Mesothelial cell of epicardium (in vitro differentiated cells): Measurements from ENCODE around the gene ACACA. TPM values are rescaled to one million over a fixed set of nuclear protein-coding genes. Genes with fewer than 3 reads are reported as not detected.

Experiments used
- DNase-seq, 2 experiments: peaks; one replicate each; pipeline ENCODE4 v3.0.0; 2021; ENCODE audit warnings: low spot score in 2 of 2; ENCODE audit not compliant: unreplicated experiment in 2 of 2
- H3K27ac Mint-ChIP-seq: 2 replicates; pipeline ENCODE4 v1.8.0; 2021; ENCODE audit warnings: mixed read lengths
- H3K27me3 Mint-ChIP-seq: 2 replicates; pipeline ENCODE4 v1.8.0; 2021; ENCODE audit warnings: low read depth, mixed read lengths
- H3K36me3 Mint-ChIP-seq: 2 replicates; pipeline ENCODE4 v1.8.0; 2021; ENCODE audit warnings: mixed read lengths
- H3K4me1 Mint-ChIP-seq: 2 replicates; pipeline ENCODE4 v1.8.0; 2021; ENCODE audit warnings: mixed read lengths
- H3K4me3 Mint-ChIP-seq: 2 replicates; pipeline ENCODE4 v1.8.0; 2021; ENCODE audit warnings: mild to moderate bottlenecking, moderate library complexity, mixed read lengths
- H3K9me3 Mint-ChIP-seq: 2 replicates; pipeline ENCODE4 v1.8.0; 2021; ENCODE audit warnings: mixed read lengths
- total RNA-seq: library from RNA; stranded (reverse); gene quantifications from 3 replicates; pipeline ENCODE4 v1.2.1, GENCODE V29; 2021
- TF ChIP-seq, protein P1 (sequence below): fragments of 200-600 bp; sonication (generic); IDR thresholded peaks from one replicate; pipeline ENCODE4 v1.5.0; 2021; ENCODE audit warnings: antibody characterized with exemption; ENCODE audit not compliant: unreplicated experiment

ACACA gene
- total RNA-seq, 1 donor from 2014 or later: 127 TPM

DNA sequence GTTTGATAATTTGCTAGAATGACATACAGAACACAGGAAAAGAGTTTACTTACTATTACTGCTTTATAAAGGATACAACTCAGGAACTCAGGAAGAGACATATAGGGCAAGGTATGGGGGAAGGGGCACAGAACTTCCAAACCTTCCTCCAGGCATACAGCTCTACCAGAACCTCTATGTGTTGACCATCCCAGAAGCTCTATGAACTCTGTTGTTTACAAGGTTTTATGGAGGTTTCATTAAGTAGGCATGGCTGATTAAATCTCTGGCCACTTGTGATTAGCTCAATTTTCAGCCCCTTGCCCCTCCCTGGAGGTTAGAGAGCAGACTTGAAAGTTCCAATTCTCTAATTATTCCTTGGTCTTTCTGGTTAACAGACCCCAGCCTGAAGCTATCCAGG, 91.0 kb downstream of the ACACA start:
- no peak overlapping the region for H3K4me3 Mint-ChIP-seq
- H3K27me3 Mint-ChIP-seq: no peaks in the 10 kb centered on the region
- peaks cover 3% of the 10 kb centered on the region for H3K9me3 Mint-ChIP-seq
- peaks cover 20% of the 10 kb centered on the region for H3K36me3 Mint-ChIP-seq
- TF ChIP-seq, protein P1, sequence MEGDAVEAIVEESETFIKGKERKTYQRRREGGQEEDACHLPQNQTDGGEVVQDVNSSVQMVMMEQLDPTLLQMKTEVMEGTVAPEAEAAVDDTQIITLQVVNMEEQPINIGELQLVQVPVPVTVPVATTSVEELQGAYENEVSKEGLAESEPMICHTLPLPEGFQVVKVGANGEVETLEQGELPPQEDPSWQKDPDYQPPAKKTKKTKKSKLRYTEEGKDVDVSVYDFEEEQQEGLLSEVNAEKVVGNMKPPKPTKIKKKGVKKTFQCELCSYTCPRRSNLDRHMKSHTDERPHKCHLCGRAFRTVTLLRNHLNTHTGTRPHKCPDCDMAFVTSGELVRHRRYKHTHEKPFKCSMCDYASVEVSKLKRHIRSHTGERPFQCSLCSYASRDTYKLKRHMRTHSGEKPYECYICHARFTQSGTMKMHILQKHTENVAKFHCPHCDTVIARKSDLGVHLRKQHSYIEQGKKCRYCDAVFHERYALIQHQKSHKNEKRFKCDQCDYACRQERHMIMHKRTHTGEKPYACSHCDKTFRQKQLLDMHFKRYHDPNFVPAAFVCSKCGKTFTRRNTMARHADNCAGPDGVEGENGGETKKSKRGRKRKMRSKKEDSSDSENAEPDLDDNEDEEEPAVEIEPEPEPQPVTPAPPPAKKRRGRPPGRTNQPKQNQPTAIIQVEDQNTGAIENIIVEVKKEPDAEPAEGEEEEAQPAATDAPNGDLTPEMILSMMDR: no peak
- H3K27ac Mint-ChIP-seq: no peak overlapping the region
- no peak for DNase-seq
- H3K4me1 Mint-ChIP-seq: peaks cover 1% of the 10 kb centered on the region

DNA sequence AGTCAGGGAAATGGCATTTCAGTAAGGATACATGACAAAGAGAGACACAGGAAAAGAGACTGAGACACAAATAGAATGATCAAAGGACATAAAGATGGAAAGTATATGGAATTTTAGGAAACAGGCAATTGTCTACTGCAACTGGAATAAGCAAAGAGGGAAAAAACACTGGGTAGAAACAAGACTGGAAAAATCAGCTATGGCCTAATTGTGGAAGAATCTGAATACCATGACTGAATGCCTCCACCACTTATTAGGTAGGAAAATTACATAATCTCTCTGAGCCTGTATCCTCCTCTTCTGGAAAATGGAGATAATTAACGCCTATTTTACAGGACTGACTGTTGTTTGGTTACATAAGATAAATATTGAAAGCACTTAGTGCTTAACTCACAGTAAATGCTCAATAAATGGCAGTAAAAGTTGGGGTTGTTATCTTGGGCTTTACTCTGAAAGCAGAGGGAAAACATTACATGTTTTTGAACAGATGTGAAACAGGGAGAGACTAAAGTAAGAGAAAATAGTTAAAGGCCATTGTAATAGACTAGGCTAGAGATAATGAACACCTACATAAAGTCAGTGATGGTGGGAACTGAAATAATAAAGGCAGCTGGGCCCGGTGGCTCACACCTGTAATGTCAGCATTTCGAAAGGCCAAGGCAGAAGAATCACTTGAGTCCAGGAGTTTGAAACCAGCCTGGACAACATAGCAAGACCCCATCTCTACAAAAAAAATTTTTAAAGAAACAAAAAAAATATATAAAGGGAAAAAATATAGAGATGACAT, 94.3 kb downstream of the ACACA start:
- no peak overlapping the region for H3K27ac Mint-ChIP-seq
- H3K4me1 Mint-ChIP-seq: peaks cover 1% of the 10 kb centered on the region
- peaks cover 3% of the 10 kb centered on the region for H3K9me3 Mint-ChIP-seq
- no peaks in the 10 kb centered on the region for H3K27me3 Mint-ChIP-seq
- DNase-seq: no peak
- peaks cover 20% of the 10 kb centered on the region for H3K36me3 Mint-ChIP-seq
- TF ChIP-seq, protein P1: no peak
- H3K4me3 Mint-ChIP-seq: no peak overlapping the region

- peaks cover 19% of the 10 kb centered on the region for H3K36me3 Mint-ChIP-seq
- DNase-seq: no peak
- TF ChIP-seq, protein P1: no peak
- peaks cover 1% of the 10 kb centered on the region for H3K4me1 Mint-ChIP-seq
- H3K9me3 Mint-ChIP-seq: peaks cover 3% of the 10 kb centered on the region
- H3K27me3 Mint-ChIP-seq: no peaks in the 10 kb centered on the region
- no peak overlapping the region for H3K27ac Mint-ChIP-seq
- H3K4me3 Mint-ChIP-seq: no peak overlapping the region
Observed at GRCh38 chr17:37310940-37311339, 95.7 kb downstream of the ACACA start.

GRCh38 chr17:37309051-37309450, 97.6 kb downstream of the ACACA start:
- TF ChIP-seq, protein P1: no peak
- peaks cover 17% of the 10 kb centered on the region for H3K36me3 Mint-ChIP-seq

DNA sequence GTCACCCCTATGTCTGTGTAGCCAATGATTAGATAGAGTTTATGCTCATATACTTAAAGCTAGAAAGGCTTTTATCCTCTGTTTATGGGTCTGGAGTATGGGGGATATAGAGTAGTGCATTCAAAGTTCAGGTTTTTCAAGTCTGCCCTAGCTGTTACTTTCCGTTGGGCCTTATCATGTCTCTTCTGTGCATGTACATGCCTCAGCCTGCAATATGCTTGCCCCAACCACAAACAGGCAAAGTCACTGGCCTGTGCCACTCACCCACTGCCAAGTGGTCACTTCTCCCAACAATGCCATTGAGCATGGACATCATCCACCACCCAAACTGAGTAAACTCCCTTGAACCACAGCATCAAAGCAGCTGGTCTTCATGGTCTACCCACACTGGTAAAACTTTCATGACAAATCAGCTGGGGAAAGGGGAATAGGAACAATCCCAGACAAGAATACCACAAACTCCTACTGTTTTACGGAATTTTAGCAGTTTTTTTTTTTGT, 101.2 kb downstream of the ACACA start:
- H3K27ac Mint-ChIP-seq: peak overlapping the region; percentile 44
- H3K27me3 Mint-ChIP-seq: no peaks in the 10 kb centered on the region
- no peak for DNase-seq
- no peak overlapping the region for H3K4me3 Mint-ChIP-seq
- TF ChIP-seq, protein P1: no peak
- H3K36me3 Mint-ChIP-seq: peaks cover 12% of the 10 kb centered on the region
- H3K9me3 Mint-ChIP-seq: no peaks in the 10 kb centered on the region
- peaks cover 9% of the 10 kb centered on the region for H3K4me1 Mint-ChIP-seq

More at GRCh38 chr17:37309051-37309450, 97.6 kb downstream of the ACACA start:
- H3K9me3 Mint-ChIP-seq: peaks cover 3% of the 10 kb centered on the region
- no peak overlapping the region for H3K27ac Mint-ChIP-seq
- H3K27me3 Mint-ChIP-seq: no peaks in the 10 kb centered on the region
- no peak overlapping the region for H3K4me3 Mint-ChIP-seq
- DNase-seq: no peak
- peaks cover 1% of the 10 kb centered on the region for H3K4me1 Mint-ChIP-seq
